Measurements from ENCODE around the gene CELF2. TPM values are rescaled to one million over a fixed set of nuclear protein-coding genes. Genes with fewer than 3 reads are reported as not detected.

Gene CELF2
- total and polyA plus RNA-seq, 9 of the 15 experiments (the other 6 are each of a cell fraction or from before 2014, with no cell fraction given): 4.0 to 20.3 (median 11.1) TPM

GRCh38 chr10:11096422-11096821 is 78.8 kb downstream of the CELF2 start:
- Histone ChIP-seq H3K4me1 (replicated peaks in 1 of 2; ENCODE audit: control insufficient read depth in 2 of 2, insufficient read depth in 2 of 2, low read length in 2 of 2) (no peaks in the 10 kb centered on the region), H3K9ac (ENCODE audit: insufficient read depth in 1 of 2, low read depth in 2 of 2, low read length in 2 of 2) (no peak overlapping the region), H3K4me2 (ENCODE audit: insufficient read depth, low read length) (no peak overlapping the region), H3K4me3 (no peak overlapping the region), H4K20me1 (replicated peaks; ENCODE audit: control insufficient read depth, insufficient read depth, low read length) (no peaks in the 10 kb centered on the region), H3K36me3 (ENCODE audit: control insufficient read depth, insufficient read depth, low read length) (no peaks in the 10 kb centered on the region), H3K9me1 (ENCODE audit: control insufficient read depth, insufficient read depth, low read length) (no peaks in the 10 kb centered on the region), H2AFZ (ENCODE audit: low read depth, low read length) (no peak overlapping the region), H3K9me3 (replicated peaks; ENCODE audit: control insufficient read depth, insufficient read depth, low read depth, low read length) (0 out of 2 replicates have a peak, but pooled peaks cover 2% of the 10 kb centered on the region), H3K27me3 (ENCODE audit: control insufficient read depth in 2 of 2, insufficient read depth in 2 of 2, low read length in 2 of 2) (0 out of 5 replicates have a peak, but pooled peaks cover 0 to 8% of the 10 kb centered on the region in 2 experiments), H3K27ac (ENCODE audit: extremely low read depth, low read depth, low read length) (no peak overlapping the region), H3K79me2 (ENCODE audit: control insufficient read depth, insufficient read depth, low read length) (no peaks in the 10 kb centered on the region)
- WGBS (ENCODE audit: insufficient coverage, low coverage, missing lambda C conversion rate): 4% methylated on average over 3 of the region's 3 CpGs
- FAIRE-seq (no peak), DNase-seq (ENCODE audit: extremely low read depth in 1 of 4, low spot score in 3 of 4) (no peak), ATAC-seq (no peak)
- CTCF ChIA-PET (ENCODE audit: low intra/inter-chr PET ratio): no interaction called here
- in situ Hi-C loops (cut with MboI) (no loop called here), intact Hi-C loops (cut with micrococcal nuclease) (no loop called here)
- POLR2A ChIA-PET: no interaction called here
- no peak for TF ChIP-seq HINFP (tag; conservative IDR thresholded peaks at IDR 0.05; ENCODE audit: low read depth)
- TF ChIP-seq POLR2B (IDR thresholded peaks at IDR 0.05; ENCODE audit: low read depth, partially characterized antibody): no peak
- TF ChIP-seq SMAD3 (CRISPR knock-in tag; conservative IDR thresholded peaks at IDR 0.05): no peak
- no peak for TF ChIP-seq MAFF (IDR thresholded peaks at IDR 0.05; ENCODE audit: low read length)
- TF ChIP-seq ZNF197 (CRISPR knock-in tag; IDR thresholded peaks at IDR 0.05; ENCODE audit: low read depth): no peak
- no peak for TF ChIP-seq STAT5A (IDR thresholded peaks at IDR 0.05; ENCODE audit: borderline replicate concordance, low read length)
- TF ChIP-seq TRIM25 (IDR thresholded peaks at IDR 0.05; ENCODE audit: borderline replicate concordance): no peak
- TF ChIP-seq HIVEP1 (CRISPR knock-in tag; IDR thresholded peaks at IDR 0.05): no peak
- no peak for TF ChIP-seq ZBED1 (IDR thresholded peaks at IDR 0.05)
- no peak for TF ChIP-seq BRF1 (IDR thresholded peaks at IDR 0.05; ENCODE audit: borderline replicate concordance, extremely low read depth, insufficient read length)
- TF ChIP-seq ATF2 (CRISPR knock-in tag; IDR thresholded peaks at IDR 0.05): no peak
- TF ChIP-seq SIN3A (IDR thresholded peaks at IDR 0.05; ENCODE audit: borderline replicate concordance in 2 of 2, control insufficient read depth in 1 of 2, low read depth in 2 of 2, low read length in 2 of 2): no peak
- TF ChIP-seq SIX5 (IDR thresholded peaks at IDR 0.05; ENCODE audit: borderline replicate concordance in 1 of 2, insufficient read depth in 1 of 2, low read depth in 1 of 2, low read length in 2 of 2): no peak
- no peak for TF ChIP-seq THRAP3 (IDR thresholded peaks at IDR 0.05; ENCODE audit: borderline replicate concordance)
- TF ChIP-seq RFX5 (IDR thresholded peaks at IDR 0.05; ENCODE audit: low read depth, low read length): no peak
- BruUV-seq (replicated peaks): no TSS peak

Measured in K562 (cell line).